Measurements from ENCODE around the gene SLC16A6.

DNA sequence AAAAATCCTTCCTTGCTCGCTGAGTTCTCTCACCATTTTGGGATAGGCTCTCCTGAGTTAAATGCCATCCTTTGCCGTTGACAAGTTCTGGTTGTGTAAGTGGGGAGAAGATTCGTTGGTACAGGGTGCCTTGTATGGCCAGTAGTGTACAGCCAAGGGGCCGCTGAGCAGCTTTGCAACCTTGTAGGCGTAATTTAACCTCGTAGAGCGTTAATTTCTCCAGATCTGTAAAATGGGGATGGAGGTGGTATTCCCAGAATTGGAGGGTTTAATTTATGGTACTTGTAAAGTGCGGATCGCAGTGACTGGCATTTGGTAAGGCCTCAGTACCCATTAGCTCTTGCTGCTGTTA is 1.7 kb upstream of the SLC16A6 start:
- TF ChIP-seq, protein P1, sequence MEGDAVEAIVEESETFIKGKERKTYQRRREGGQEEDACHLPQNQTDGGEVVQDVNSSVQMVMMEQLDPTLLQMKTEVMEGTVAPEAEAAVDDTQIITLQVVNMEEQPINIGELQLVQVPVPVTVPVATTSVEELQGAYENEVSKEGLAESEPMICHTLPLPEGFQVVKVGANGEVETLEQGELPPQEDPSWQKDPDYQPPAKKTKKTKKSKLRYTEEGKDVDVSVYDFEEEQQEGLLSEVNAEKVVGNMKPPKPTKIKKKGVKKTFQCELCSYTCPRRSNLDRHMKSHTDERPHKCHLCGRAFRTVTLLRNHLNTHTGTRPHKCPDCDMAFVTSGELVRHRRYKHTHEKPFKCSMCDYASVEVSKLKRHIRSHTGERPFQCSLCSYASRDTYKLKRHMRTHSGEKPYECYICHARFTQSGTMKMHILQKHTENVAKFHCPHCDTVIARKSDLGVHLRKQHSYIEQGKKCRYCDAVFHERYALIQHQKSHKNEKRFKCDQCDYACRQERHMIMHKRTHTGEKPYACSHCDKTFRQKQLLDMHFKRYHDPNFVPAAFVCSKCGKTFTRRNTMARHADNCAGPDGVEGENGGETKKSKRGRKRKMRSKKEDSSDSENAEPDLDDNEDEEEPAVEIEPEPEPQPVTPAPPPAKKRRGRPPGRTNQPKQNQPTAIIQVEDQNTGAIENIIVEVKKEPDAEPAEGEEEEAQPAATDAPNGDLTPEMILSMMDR (IDR thresholded peaks at IDR 0.05), result no peak
- no peak for TF ChIP-seq POLR2A (IDR thresholded peaks at IDR 0.05)
